GM18909 (cell line): Measurements from ENCODE around the gene GATB.

ENCODE experiments used
- ATAC-seq: cut with Tn5 transposase; IDR thresholded peaks from one replicate; pipeline ENCODE4 v1.9.1; 2021; ENCODE audit warnings: mild to moderate bottlenecking; ENCODE audit not compliant: unreplicated experiment, poor library complexity

Gene GATB

GRCh38 chr4:151760712-151761661 is at the start of gene GATB:
TSS of gene GATB (minus strand) at chr4:151761007. CDS start at chr4:151760982, 25 bp downstream.
- ATAC-seq: peak; percentile 99

DNA sequence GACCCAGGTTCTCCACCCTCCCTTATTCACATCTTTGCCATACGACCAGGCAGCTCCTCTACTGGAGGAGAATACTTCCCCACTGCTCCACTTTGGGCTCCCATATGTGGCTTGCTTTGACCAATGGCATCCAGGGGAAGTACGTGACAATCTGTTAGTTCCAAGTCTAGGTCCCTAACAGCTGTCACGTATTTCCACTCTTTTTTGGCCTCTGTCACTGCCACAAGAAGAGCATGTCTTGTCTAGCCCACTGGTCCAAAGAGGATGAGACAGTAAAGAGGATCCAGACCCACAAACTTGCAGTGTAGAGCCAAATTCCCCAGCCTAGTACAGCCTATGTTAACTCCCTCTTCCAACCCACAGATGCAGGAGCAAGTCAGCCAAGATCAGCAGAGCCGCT is 49.7 kb upstream of the GATB start:
- no peak for ATAC-seq

- ATAC-seq: no peak
Observed at GRCh38 chr4:151809716-151810115, 48.9 kb upstream of the GATB start.

- no peak for ATAC-seq
Observed at GRCh38 chr4:151808542-151808941, 47.7 kb upstream of the GATB start.

DNA sequence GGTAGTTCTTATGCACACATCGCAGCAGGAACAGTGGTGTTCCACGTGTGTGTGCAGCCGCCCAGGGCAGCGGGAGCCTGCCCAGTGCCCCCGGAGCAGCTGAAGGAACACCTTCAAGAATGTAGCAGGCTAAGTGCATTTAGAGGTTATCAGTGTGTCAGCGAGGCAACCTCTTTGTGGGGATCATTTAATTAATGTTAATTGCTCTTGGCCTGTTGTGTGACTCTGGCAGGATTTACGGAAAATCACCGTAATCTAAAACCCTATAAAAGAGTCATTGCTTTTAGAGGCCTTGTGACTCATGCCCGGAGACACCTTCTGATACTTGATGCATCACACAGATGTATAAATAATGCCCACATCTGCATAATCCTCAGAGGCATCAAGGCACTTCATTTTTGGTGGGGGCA is 47.3 kb upstream of the GATB start:
- no peak for ATAC-seq

- ATAC-seq: no peak
Observed at GRCh38 chr4:151807220-151807619, 46.4 kb upstream of the GATB start.

- ATAC-seq: no peak
Observed at GRCh38 chr4:151806511-151806927, 45.7 kb upstream of the GATB start.

DNA sequence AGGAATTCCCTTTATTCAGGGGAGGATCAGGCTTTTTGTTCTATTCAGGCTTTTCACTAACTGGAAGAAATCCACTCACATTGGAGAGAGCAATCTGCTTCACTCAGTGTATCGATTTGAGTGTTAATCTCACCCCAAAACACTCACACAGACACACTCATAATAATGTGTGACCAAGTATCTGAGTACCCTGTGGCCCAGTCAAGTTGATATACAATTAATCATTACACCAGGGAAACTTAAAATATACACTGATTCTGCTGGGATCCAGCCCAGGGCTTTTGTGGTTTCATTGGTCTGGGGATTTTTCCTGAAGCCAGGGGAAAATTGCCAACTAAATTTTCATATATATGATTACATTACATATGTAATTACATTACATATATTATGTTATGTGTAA is 44.0 kb upstream of the GATB start:
- ATAC-seq: no peak

GRCh38 chr4:151804086-151804630 is 43.4 kb upstream of the GATB start:
- ATAC-seq: no peak

GRCh38 chr4:151803246-151803645 is 42.4 kb upstream of the GATB start:
- no peak for ATAC-seq

DNA sequence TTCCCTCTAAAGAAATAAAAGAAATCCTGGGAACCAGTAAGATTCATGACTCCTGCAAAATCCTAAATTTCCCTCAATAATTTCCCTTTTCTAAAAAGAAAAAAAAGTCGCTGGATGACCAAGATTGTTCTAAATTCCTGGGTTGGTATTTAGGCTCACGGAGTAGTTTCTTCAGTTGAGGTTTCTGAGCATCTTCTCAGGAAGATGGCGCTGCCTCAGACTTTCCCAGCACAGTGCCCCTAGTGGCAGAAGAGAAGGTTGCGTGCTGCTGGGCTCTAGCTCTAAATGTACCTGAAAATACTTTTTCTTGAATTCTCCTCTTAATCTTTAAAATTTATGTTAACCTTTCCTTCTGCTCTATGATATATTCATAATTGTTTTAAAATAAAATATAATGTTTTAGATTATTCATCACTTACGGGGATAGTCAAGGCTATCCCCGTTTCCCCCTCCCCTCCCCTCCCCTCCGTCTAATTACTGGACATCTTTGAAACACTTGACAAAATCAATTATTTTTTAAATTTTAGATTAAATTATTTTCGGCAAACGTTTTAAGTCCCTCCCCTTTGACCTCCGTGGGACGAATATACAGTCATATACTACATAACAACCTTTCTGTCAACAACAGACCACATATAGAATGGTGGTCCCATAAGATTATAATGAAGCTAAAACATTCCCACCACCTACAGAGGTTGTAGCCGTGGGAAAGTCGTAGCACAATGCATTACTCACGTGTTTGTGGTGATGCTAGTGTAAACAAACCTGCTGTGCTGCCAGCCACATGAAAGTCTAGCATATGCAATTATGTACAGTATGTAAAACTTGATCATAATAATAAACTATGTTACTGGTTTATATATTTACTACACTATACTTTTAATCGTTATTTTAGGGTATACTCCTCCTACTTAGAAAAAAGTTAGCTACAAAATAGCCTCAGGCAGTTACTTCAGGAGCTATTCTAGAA is 41.0 kb upstream of the GATB start:
- ATAC-seq: no peak

- no peak for ATAC-seq
Observed at GRCh38 chr4:151799417-151800012, 38.7 kb upstream of the GATB start.

GRCh38 chr4:151798678-151799416 is 38.0 kb upstream of the GATB start:
- peak; percentile 87 for ATAC-seq

DNA sequence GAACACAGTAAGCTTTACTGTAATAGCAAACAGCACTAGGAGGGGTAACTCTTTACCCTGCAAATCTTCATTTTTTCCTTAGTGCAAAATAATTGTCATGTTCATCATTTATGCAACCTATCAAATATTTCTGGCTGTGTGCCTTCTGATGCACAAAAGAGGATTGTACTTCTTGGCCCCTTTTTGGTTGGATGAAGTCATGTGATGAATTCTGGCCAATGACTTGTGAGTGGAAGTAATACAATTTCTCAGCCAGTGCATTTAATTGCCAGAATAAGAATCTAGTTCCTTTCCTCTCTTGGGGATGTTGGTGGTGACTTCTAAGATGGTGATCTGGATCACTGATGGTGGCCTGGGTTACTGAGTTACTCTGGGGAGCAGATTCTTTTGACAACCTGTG is 37.0 kb upstream of the GATB start:
- ATAC-seq: no peak

- ATAC-seq: no peak
Observed at GRCh38 chr4:151797131-151797530, 36.3 kb upstream of the GATB start.

DNA sequence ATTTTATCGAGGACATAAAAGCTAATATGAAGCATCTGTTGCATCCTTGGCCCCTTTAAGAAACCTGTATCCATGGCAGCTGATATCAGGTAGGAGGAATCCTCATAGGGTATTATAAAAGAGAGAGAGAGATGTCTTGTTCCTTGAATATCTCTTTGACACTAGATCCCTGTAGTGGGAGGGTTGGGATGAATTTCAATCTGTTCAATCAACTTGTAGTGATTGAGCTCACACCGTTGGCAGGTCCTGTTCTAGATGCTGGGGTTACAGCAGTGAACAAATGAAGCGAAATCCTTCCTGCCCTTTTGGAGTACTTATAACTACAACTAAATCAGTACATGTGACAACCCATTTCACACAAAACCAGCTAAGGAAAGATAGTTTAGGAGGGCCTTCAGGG is 35.3 kb upstream of the GATB start:
- ATAC-seq: no peak

GRCh38 chr4:151792995-151793394 is 32.2 kb upstream of the GATB start:
- no peak for ATAC-seq

- no peak for ATAC-seq
Observed at GRCh38 chr4:151792530-151792929, 31.7 kb upstream of the GATB start.

DNA sequence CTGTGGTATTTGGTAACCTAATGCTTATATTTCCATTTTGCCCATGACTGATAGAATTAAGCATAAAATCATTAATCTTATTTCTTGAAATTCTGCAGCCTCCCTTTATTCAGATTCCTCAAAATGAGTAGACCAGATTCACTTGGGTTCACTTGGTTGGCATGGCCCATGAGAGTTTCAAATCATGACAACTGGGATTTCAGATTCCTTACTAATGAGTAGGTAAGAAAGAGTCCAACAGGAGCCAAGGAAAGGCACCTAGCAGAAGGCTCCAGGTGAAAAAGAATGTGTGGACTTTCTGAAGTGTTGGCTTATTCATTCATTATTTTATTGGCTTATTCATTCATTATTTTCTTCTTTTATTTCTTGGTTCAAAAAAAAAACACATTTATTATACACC is 27.2 kb upstream of the GATB start:
- ATAC-seq: no peak

- ATAC-seq: no peak
Observed at GRCh38 chr4:151786158-151786495, 25.3 kb upstream of the GATB start.
